HepG2 (cell line): Measurements from ENCODE around the gene FAM43A. TPM values are rescaled to one million over a fixed set of nuclear protein-coding genes. Genes with fewer than 3 reads are reported as not detected.

Source experiments
- BRF2 ChIP-seq: sonication (generic); formaldehyde crosslinking; IDR thresholded peaks from 2 replicates; pipeline ENCODE4 v1.8.1; 2022; ENCODE audit warnings: mild to moderate bottlenecking, missing genetic modification reagents
- HNRNPLL ChIP-seq: fragments of 200-400 bp; formaldehyde crosslinking; IDR thresholded peaks from 2 replicates; pipeline ENCODE4 v1.6.1; 2017; ENCODE audit warnings: mild to moderate bottlenecking, low read depth, low read length; ENCODE audit not compliant: poor library complexity, severe bottlenecking
- MAX ChIP-seq: IDR thresholded peaks from 2 replicates; pipeline ENCODE4 v1.6.1; 2012; ENCODE audit warnings: inconsistent platforms
- NFE2 ChIP-seq: sonication (generic); formaldehyde crosslinking; IDR thresholded peaks from 2 replicates; pipeline ENCODE4 v1.4.0; 2020; ENCODE audit warnings: missing genetic modification reagents
- POLR2A ChIP-seq, 2 experiments: IDR thresholded peaks; 2 replicates each; pipeline ENCODE4 v1.6.1; 2011; ENCODE audit warnings: low read depth in 2 of 2, low read length in 2 of 2, mild to moderate bottlenecking in 1 of 2, moderate library complexity in 1 of 2; ENCODE audit not compliant: insufficient read depth in 1 of 2
- ZBTB43 ChIP-seq: sonication (generic); formaldehyde crosslinking; conservative IDR thresholded peaks from 2 replicates; pipeline ENCODE4 v1.4.0; 2020; ENCODE audit warnings: missing genetic modification reagents
- ZHX2 ChIP-seq, 2 experiments: sonication (generic) in 1 of 2; formaldehyde crosslinking in 1 of 2; IDR thresholded peaks; 2 replicates each; pipeline versions ENCODE4 v1.6.1 to v1.9.0; 2014 to 2022; ENCODE audit warnings: antibody characterized with exemption in 1 of 2, borderline replicate concordance in 1 of 2, inconsistent platforms in 1 of 2, low read depth in 1 of 2, missing genetic modification reagents in 1 of 2
- ZNF687 ChIP-seq: sonication (generic); formaldehyde crosslinking; IDR thresholded peaks from 2 replicates; pipeline ENCODE4 v1.5.1; 2020; ENCODE audit warnings: mild to moderate bottlenecking, missing genetic modification reagents, moderate library complexity
- ZNF691 ChIP-seq: sonication (generic); formaldehyde crosslinking; IDR thresholded peaks from 2 replicates; pipeline ENCODE4 v1.4.0; 2020; ENCODE audit warnings: missing genetic modification reagents, low read depth, mild to moderate bottlenecking, borderline replicate concordance
- ZNF768 ChIP-seq: sonication (generic); formaldehyde crosslinking; IDR thresholded peaks from 2 replicates; pipeline ENCODE4 v1.4.0; 2020; ENCODE audit warnings: missing genetic modification reagents
- ZNF784 ChIP-seq: sonication (generic); formaldehyde crosslinking; IDR thresholded peaks from 2 replicates; pipeline ENCODE4 v1.5.1; 2020; ENCODE audit warnings: missing genetic modification reagents, mild to moderate bottlenecking, borderline replicate concordance
- polyA plus RNA-seq, 8 experiments: library from polyadenylated mRNA; depleted of rRNA in 3 of 8; stranded (reverse) in 7 of 8; unstranded in 1 of 8; fragments of >200 nt; fragmentation: Illumina TruSeq in 4 of 8; extraction: Trizol in 4 of 8; gene quantifications; 2 replicates each; pipeline versions ENCODE4 v1.2.1 to v1.2.3, GENCODE V29; 2011 to 2016; ENCODE audit warnings: low read depth in 4 of 8, missing spikeins in 1 of 8, mixed read lengths in 1 of 8; ENCODE audit not compliant: insufficient read depth in 1 of 8
- total RNA-seq, 5 experiments: library from RNA; depleted of rRNA; stranded (reverse); fragments of >200 nt; fragmentation: Illumina TruSeq; extraction: Trizol; gene quantifications; 2 replicates each; pipeline ENCODE4 v1.2.3, GENCODE V29; 2016; ENCODE audit warnings: low read depth in 1 of 5

The FAM43A gene
- total and polyA plus RNA-seq, 2 of the 13 experiments (the other 11 are each of a cell fraction or from before 2014, with no cell fraction given): 0.91 to 1.8 TPM

- TF ChIP-seq ZNF687 (CRISPR knock-in tag) (peak; percentile 84), ZBTB43 (CRISPR knock-in tag) (0 out of 2 replicates have a peak, but pooled peaks have one; percentile 3), HNRNPLL (peak; percentile 68), MAX (peak; percentile 83), ZNF768 (CRISPR knock-in tag) (peak; percentile 51; the same call in 1 of the 2 replicates), NFE2 (no peak), ZNF691 (peak; percentile 69; the same call in 1 of the 2 replicates), ZHX2 (IDR thresholded peaks at IDR 0.05; ENCODE audit: low read depth) (peak; percentile 94), ZHX2 (CRISPR knock-in tag; IDR thresholded peaks at IDR 0.05; ENCODE audit: borderline replicate concordance) (no peak), POLR2A (IDR thresholded peaks at IDR 0.05; ENCODE audit: insufficient read depth in 1 of 2, low read depth in 2 of 2, low read length in 2 of 2) (peak; percentile 68 to 72), ZNF784 (CRISPR knock-in tag) (peak; percentile 85), BRF2 (0 out of 2 replicates have a peak, but pooled peaks have one; percentile 38)
These were observed 13.5 kb upstream of the FAM43A start, which contains the start of gene LSG1 (continued) for GRCh38 chr3:194671900-194672808.
